HG03439 (cell line): Measurements from ENCODE around the gene PRKAR1A.

Experiments
- ATAC-seq: cut with Tn5 transposase; IDR thresholded peaks from one replicate; pipeline ENCODE4 v1.9.1; 2021; ENCODE audit warnings: mild to moderate bottlenecking, moderate library complexity; ENCODE audit not compliant: unreplicated experiment

Gene PRKAR1A

GRCh38 chr17:68598545-68598961, 86.3 kb downstream of the PRKAR1A start:
- no peak for ATAC-seq

DNA sequence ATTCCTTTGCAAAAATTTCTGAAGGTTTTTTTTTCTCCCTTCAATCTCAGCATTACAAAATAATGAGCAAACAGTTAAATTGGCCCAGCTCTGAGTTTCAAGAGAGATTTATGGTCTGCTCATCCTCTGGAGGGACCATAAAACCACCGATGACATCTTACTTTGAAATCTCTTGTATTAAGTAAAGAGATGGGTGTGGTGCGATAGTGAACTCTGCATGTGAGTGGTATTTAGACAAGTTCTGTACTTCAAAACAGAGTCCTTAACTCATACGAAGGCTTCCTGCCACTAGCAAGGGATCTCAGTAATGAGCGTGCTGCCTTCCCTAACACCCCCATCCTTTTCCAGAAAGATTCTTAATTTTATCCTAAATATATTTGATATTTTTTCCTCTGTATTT, 86.9 kb downstream of the PRKAR1A start:
- no peak for ATAC-seq

GRCh38 chr17:68599552-68600066, 87.4 kb downstream of the PRKAR1A start:
- ATAC-seq = no peak

DNA sequence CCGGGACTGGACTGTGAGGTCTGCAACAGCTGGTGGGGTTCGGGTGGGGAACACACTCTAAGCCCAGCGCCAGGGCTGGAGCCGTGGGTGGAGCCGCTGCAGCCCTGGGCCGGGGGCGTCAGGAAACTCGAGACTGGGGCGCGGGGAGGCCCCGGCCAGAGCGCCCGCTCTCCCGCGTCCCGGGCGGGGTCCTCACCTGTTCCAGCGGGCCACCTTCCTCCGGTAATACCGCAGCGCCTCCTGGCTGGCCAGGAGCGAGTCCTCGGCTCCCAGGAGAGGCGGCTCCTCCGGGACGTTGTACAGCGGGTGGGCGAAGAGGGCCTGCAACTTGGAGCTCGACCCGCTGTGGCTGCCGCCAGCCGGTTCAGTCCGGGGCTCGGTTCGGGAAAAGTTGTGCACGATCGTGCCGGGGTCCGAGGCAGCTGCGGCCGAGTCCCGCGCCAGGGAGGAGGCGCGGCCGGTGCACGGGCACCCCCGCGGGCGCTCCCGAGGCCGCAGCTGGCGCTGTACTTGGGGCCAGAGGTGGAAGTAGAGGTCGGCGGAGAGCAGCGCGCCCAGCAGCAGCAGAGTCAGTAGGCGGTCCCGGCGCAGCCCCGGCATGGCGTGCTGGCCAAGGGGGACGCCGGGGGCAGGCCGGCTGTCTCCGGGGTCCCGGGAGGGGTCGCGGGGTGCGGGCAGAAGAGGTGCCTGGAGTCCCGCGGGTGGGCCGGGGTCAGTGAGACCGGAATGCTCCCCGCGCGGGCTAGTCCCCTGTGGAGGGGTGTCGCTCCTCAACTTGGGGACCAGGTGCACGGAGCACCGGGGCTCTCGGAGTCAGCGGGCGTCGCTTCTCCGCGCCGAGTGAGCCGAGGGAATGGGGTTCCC, 88.1 kb downstream of the PRKAR1A start:
- no peak for ATAC-seq
